GM12875 (cell line): ENCODE data around the gene NUTM2A.
"Not testable (repeated sequence)": the region's sequence is repeated elsewhere in the genome, so short reads cannot be mapped to it uniquely, and the experiment has no call there.

ENCODE experiments used
- H3K4me3 ChIP-seq: one replicate; pipeline ENCODE4 v1.5.1; 2011; ENCODE audit warnings: low read depth, low read length, control low read depth

The NUTM2A gene

GRCh38 chr10:87248818-87249353, 23.6 kb downstream of the NUTM2A start:
- not testable (repeated sequence) for H3K4me3 ChIP-seq

DNA sequence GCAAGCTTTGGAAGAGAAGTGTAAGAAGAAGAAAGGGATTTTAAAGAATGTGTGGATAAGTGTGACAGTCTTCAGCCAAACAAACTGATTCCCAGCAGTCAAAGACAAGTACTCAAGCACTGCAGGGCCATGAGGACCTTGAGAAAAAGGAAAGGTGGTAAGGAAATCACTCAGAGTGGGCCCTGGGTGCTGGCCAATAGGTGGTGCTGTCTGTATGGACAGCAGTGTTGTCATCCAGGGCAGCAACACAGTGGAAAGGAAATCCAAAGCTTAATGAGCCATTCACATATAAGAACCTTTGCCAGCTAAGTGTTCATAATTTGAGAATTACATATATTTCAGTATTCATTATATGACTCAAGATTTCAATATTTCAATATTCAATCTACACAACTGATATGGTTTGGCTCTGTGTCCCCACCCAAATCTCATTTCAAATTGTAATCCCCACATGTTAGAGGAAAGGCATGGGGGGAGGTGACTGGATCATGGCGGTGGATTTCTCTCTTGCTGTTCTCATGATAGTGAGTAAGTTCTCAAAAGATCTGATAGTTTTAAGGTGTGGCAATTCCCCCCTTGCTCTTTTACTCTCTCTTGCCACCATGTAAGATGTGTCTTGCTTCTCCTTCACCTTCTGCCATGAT, 55.6 kb downstream of the NUTM2A start:
- H3K4me3 ChIP-seq: not testable (repeated sequence)
